Astrocyte (in vitro differentiated cells and primary cell): ENCODE measurements around the gene CNDP2. TPM values are rescaled to one million over a fixed set of nuclear protein-coding genes. Genes with fewer than 3 reads are reported as not detected.
"Not testable (repeated sequence)": the region's sequence is repeated elsewhere in the genome, so short reads cannot be mapped to it uniquely, and the experiment has no call there.

Experiments
- DNase-seq: peaks from one replicate; pipeline ENCODE4 v3.0.0-alpha.2; 2010; ENCODE audit warnings: low read depth
- FAIRE-seq: peaks from 2 replicates; lab custom pipeline; 2011; peaks lifted over from hg19 to GRCh38; lab: Jason Lieb, UNC
- H2AFZ ChIP-seq: 2 replicates; pipeline ENCODE4 v1.6.0; 2012; ENCODE audit warnings: low read depth, low read length, inconsistent platforms
- H3K27ac ChIP-seq: 2 replicates; pipeline ENCODE4 v1.5.1; 2011; ENCODE audit warnings: low read depth, low read length, inconsistent platforms
- H3K27me3 ChIP-seq: 2 replicates; pipeline ENCODE4 v1.6.0; 2011; ENCODE audit warnings: low read length, inconsistent platforms; ENCODE audit not compliant: insufficient read depth
- H3K36me3 ChIP-seq: 2 replicates; pipeline ENCODE4 v1.5.1; 2011; ENCODE audit warnings: low read length, inconsistent platforms; ENCODE audit not compliant: insufficient read depth
- H3K4me1 ChIP-seq: 2 replicates; pipeline ENCODE4 v1.5.1; 2011; ENCODE audit warnings: low read length, inconsistent platforms; ENCODE audit not compliant: insufficient read depth
- H3K4me2 ChIP-seq: 2 replicates; pipeline ENCODE4 v1.6.0; 2012; ENCODE audit warnings: low read length, inconsistent platforms
- H3K4me3 ChIP-seq: 2 replicates; pipeline ENCODE4 v1.5.1; 2011; ENCODE audit warnings: low read depth, mild to moderate bottlenecking, low read length, inconsistent platforms; ENCODE audit not compliant: insufficient read depth
- H3K79me2 ChIP-seq: 2 replicates; pipeline ENCODE4 v1.6.0; 2012; ENCODE audit warnings: mild to moderate bottlenecking, low read length, inconsistent platforms; ENCODE audit not compliant: insufficient read depth
- H3K9ac ChIP-seq: 2 replicates; pipeline ENCODE4 v1.6.0; 2012; ENCODE audit warnings: mild to moderate bottlenecking, low read length, inconsistent platforms
- H3K9me3 ChIP-seq: 2 replicates; pipeline ENCODE4 v1.5.1; 2012; ENCODE audit warnings: low read depth, mild to moderate bottlenecking, low read length, inconsistent platforms; ENCODE audit not compliant: insufficient read depth
- H4K20me1 ChIP-seq: 2 replicates; pipeline ENCODE4 v1.6.0; 2012; ENCODE audit warnings: low read length, inconsistent platforms; ENCODE audit not compliant: insufficient read depth
- H3K27ac Mint-ChIP-seq: one replicate; pipeline ENCODE4 v1.8.0; 2021; ENCODE audit warnings: mild to moderate bottlenecking, mixed read lengths; ENCODE audit not compliant: unreplicated experiment
- H3K27me3 Mint-ChIP-seq: one replicate; pipeline ENCODE4 v1.8.0; 2021; ENCODE audit warnings: low read depth, mixed read lengths; ENCODE audit not compliant: unreplicated experiment
- H3K36me3 Mint-ChIP-seq: one replicate; pipeline ENCODE4 v1.8.0; 2021; ENCODE audit warnings: low read depth, mixed read lengths; ENCODE audit not compliant: unreplicated experiment
- H3K4me1 Mint-ChIP-seq: one replicate; pipeline ENCODE4 v1.8.0; 2021; ENCODE audit warnings: low read depth, mixed read lengths; ENCODE audit not compliant: unreplicated experiment
- H3K4me3 Mint-ChIP-seq: one replicate; pipeline ENCODE4 v1.8.0; 2021; ENCODE audit warnings: mild to moderate bottlenecking, moderate library complexity, mixed read lengths; ENCODE audit not compliant: unreplicated experiment
- H3K9me3 Mint-ChIP-seq: one replicate; pipeline ENCODE4 v1.8.0; 2021; ENCODE audit warnings: mild to moderate bottlenecking, mixed read lengths; ENCODE audit not compliant: unreplicated experiment
- EZH2 ChIP-seq: IDR thresholded peaks from 2 replicates; pipeline ENCODE4 v1.6.1; 2012; ENCODE audit warnings: mild to moderate bottlenecking, low read length, inconsistent platforms; ENCODE audit not compliant: insufficient read depth
- total RNA-seq: library from RNA; stranded (reverse); gene quantifications from 2 replicates; pipeline ENCODE4 v1.2.1, GENCODE V29; 2021
- TF ChIP-seq, protein P1 (sequence below): IDR thresholded peaks from 2 replicates; pipeline ENCODE4 v1.5.1; 2011; ENCODE audit warnings: low read depth, mild to moderate bottlenecking, inconsistent platforms, low read length, moderate library complexity; ENCODE audit not compliant: insufficient read depth

Gene CNDP2
- total RNA-seq, 1 donor from 2014 or later, result 149 TPM

DNA sequence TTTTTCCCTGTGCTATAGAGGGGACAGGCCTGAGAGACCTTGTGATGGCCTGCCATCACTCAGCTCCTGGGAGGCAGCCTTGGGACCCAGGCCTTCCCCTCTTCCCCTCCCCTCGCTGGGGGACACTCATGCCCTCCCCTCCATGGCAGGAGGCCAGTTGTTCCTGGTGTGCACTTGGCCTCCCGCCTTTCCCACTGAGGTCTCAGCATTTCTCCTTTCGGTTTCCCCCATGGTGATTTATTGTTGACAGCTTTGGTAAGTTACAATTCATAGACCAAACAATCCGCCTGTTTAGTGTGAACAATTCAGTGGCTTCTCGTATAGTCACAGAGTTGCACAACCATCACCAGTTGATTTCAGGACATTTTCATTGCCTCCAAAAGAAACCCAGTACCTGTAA is 27.9 kb downstream of the CNDP2 start:
- Histone ChIP-seq H3K79me2 (no peaks in the 10 kb centered on the region), H2AFZ (no peak overlapping the region), H3K36me3 (no peaks in the 10 kb centered on the region), H3K4me3 (no peak overlapping the region), H3K4me1 (no peaks in the 10 kb centered on the region), H3K9me3 (no peaks in the 10 kb centered on the region), H3K27me3 (no peaks in the 10 kb centered on the region), H3K27ac (no peak overlapping the region), H3K4me2 (no peak overlapping the region), H3K9ac (no peak overlapping the region), H4K20me1 (no peaks in the 10 kb centered on the region)
- Mint-ChIP-seq H3K36me3 (peaks cover 37% of the 10 kb centered on the region), H3K27ac (no peak overlapping the region), H3K27me3 (no peaks in the 10 kb centered on the region), H3K9me3 (peaks cover 5% of the 10 kb centered on the region), H3K4me3 (no peak overlapping the region), H3K4me1 (no peaks in the 10 kb centered on the region)
- no peak for FAIRE-seq
- DNase-seq, result no peak
- TF ChIP-seq, protein P1, sequence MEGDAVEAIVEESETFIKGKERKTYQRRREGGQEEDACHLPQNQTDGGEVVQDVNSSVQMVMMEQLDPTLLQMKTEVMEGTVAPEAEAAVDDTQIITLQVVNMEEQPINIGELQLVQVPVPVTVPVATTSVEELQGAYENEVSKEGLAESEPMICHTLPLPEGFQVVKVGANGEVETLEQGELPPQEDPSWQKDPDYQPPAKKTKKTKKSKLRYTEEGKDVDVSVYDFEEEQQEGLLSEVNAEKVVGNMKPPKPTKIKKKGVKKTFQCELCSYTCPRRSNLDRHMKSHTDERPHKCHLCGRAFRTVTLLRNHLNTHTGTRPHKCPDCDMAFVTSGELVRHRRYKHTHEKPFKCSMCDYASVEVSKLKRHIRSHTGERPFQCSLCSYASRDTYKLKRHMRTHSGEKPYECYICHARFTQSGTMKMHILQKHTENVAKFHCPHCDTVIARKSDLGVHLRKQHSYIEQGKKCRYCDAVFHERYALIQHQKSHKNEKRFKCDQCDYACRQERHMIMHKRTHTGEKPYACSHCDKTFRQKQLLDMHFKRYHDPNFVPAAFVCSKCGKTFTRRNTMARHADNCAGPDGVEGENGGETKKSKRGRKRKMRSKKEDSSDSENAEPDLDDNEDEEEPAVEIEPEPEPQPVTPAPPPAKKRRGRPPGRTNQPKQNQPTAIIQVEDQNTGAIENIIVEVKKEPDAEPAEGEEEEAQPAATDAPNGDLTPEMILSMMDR, result no peak
- TF ChIP-seq EZH2, result no peak

DNA sequence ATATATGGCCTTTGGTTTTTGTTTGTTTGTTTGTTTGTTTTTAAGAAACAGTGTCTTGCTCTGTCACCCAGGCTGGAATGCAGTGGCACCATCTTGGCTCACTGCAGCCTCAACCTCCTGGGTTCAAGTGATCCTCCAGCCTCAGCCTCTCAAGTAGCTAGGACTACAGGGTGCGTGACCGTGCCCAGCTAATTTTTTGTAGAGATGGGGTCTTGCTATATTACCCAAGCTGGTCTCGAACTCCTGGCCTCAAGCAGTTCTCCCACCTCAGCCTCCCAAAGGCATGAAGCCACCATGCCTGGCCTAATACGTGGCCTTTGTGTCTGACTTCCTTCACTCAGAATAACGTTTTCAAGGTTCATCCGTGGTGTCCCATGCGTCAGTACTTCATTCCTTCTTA is 28.8 kb downstream of the CNDP2 start:
- not testable (repeated sequence) for H2AFZ ChIP-seq, H4K20me1 ChIP-seq, H3K36me3 ChIP-seq, H3K9me3 Mint-ChIP-seq, H3K79me2 ChIP-seq, H3K4me1 Mint-ChIP-seq, H3K4me3 Mint-ChIP-seq, FAIRE-seq, H3K27ac ChIP-seq, H3K9ac ChIP-seq, H3K4me2 ChIP-seq, DNase-seq, H3K27ac Mint-ChIP-seq, H3K27me3 ChIP-seq, H3K4me3 ChIP-seq, H3K4me1 ChIP-seq, H3K9me3 ChIP-seq, H3K27me3 Mint-ChIP-seq
- H3K36me3 Mint-ChIP-seq, result peaks cover 29% of the 10 kb centered on the region

DNA sequence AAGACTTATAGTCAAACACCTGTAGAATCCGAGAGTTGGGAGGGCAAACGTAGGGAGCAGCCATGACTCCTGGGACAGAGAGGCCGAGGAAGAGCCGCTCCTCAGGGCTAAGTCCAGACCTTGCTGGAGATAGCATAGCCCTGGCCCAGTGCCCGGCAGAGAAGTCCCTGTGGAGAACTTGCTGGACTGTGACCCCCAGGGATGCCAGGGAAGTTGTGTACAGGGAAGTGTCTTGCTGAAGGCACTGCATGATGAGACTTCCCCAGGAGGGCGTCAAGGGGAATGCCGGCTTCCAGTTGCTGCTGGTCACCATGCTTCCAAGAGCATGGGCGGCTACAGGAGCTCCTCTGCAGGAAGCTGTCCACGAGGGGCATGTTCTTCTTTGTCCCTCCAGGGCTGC is 29.6 kb downstream of the CNDP2 start:
- Histone ChIP-seq H3K36me3 (no peaks in the 10 kb centered on the region), H3K4me2 (no peak overlapping the region), H3K9me3 (no peaks in the 10 kb centered on the region), H3K27me3 (no peaks in the 10 kb centered on the region), H3K9ac (no peak overlapping the region), H3K27ac (no peak overlapping the region), H3K4me1 (no peaks in the 10 kb centered on the region), H4K20me1 (no peaks in the 10 kb centered on the region), H3K79me2 (no peaks in the 10 kb centered on the region), H3K4me3 (no peak overlapping the region), H2AFZ (no peak overlapping the region)
- H3K27ac Mint-ChIP-seq, result peak overlapping the region; percentile 14
- FAIRE-seq (no peak), DNase-seq (no peak)
- H3K36me3 Mint-ChIP-seq, result peaks cover 24% of the 10 kb centered on the region
- no peak overlapping the region for H3K4me3 Mint-ChIP-seq
- no peaks in the 10 kb centered on the region for H3K4me1 Mint-ChIP-seq
- peaks cover 6% of the 10 kb centered on the region for H3K9me3 Mint-ChIP-seq
- H3K27me3 Mint-ChIP-seq, result peaks cover 6% of the 10 kb centered on the region
- no peak for TF ChIP-seq EZH2
